HG03575 (cell line): ENCODE measurements around the gene MAP3K21.

Source experiments
- ATAC-seq: cut with Tn5 transposase; IDR thresholded peaks from one replicate; pipeline ENCODE4 v1.9.1; 2021; ENCODE audit not compliant: unreplicated experiment, insufficient number of reproducible peaks, low FRiP score; ENCODE audit errors: extremely low read depth

The MAP3K21 gene

GRCh38 chr1:233355841-233356704, 28.5 kb downstream of the MAP3K21 start:
- no peak for ATAC-seq

DNA sequence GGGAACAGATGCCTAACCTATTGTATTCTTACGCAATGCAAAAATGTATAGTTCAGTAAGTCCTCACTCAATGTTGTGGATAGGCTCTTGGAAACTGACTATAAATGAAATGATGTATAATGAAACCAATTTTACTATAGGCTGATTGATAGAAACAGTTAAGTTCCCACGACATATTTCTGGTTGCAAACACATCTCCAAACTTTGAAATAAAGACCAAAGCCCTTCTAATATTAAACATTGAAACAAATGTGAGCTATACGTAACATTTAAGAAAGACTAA, 29.1 kb downstream of the MAP3K21 start:
- no peak for ATAC-seq

DNA sequence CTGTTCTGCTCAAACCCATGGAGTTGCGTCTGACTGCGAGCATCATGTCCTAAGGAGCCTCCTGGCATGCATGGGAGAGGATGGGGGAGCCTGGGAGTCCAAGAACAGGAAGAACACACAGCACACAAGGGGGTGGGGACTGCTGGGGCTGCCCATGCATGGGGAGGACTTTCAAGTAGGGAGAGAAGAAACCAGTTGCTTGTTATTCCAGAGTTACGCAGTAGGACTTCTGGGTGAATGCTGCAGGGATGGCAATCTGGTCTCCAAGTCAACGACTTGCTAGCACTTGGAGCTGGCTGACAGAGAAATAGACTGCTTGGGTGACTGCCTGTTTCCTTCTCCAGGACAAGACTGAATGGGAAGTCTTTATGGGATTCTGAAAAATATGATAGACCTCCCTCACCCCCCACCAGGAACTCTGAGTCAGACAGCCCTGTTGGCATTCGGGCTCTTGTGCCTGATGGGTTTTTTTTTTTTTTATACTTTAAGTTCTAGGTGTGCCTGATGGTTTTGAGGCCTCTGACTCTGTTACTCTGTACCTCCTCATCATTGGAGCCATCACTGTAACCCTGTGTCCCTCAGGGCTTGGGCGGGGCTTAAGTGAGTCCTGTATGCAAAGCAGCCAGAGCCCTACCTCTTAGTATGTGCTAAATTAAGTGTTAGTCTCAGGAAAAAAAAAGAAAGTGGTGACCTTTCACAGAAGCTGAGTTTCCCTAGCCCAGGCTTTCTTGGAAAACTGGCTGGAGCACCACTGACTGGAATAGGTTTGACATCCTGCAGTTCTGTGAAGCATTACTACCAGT, 30.3 kb downstream of the MAP3K21 start:
- ATAC-seq: no peak

- no peak for ATAC-seq
Measured at GRCh38 chr1:233359431-233359830, 31.9 kb downstream of the MAP3K21 start.

GRCh38 chr1:233359905-233360304, 32.4 kb downstream of the MAP3K21 start:
- ATAC-seq: no peak

DNA sequence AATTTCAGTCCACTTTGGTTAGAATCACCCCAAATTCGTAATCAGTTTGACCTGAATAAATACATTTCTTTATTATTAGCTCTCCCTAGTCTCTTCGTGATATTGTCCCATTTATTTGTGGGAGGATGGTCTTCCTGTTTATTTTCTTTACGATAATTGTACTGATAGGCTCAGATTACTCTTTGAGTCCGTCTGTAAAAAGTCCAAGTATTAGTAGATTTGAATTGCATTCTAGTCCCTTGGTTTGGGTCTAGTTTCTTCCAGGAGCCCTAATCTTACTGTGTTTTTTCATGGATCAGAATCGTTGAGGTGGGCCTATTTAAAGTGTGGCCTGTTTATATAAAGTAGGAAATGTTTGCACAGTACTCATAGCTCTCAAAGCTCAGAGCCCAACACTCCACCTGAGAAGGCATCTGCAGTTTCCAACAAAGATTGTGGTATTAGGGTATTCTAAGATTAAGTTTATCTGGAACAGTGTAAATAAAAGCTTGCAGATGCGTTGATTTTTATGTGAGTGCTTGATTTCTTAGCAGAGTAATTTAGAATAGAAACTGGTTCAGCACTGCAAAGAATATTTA, 33.1 kb downstream of the MAP3K21 start:
- no peak for ATAC-seq

DNA sequence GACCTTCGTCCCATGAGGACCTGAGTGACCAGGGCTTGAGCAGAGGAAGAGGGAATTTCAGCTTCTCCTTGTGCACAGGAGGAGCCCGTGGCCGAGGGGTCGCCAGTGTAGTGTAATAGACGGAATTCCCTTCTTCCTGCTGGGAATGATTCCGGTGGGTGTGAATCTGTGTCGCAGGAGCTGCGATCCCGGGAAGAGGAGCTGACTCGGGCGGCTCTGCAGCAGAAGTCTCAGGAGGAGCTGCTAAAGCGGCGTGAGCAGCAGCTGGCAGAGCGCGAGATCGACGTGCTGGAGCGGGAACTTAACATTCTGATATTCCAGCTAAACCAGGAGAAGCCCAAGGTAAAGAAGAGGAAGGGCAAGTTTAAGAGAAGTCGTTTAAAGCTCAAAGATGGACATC, 34.4 kb downstream of the MAP3K21 start:
- no peak for ATAC-seq

DNA sequence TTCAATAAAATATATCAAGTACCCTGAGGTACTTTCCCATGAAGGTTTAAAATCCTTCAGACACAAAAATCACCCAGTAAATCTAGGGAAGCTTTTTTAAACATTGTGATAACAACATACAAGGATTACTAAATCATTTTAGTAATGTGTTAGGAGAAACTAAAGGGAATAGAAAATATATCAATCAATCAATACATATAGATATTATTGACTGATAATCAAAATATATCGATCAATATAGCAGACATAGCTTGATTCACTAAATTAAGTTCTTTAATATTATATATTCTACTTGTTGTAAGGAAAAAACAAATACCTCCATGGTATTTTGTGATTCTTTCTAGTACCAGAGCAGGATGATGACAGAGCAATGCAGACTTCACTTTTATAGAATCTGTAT, 35.2 kb downstream of the MAP3K21 start:
- ATAC-seq: no peak

- no peak for ATAC-seq
Measured at GRCh38 chr1:233364026-233364425, 36.5 kb downstream of the MAP3K21 start.

DNA sequence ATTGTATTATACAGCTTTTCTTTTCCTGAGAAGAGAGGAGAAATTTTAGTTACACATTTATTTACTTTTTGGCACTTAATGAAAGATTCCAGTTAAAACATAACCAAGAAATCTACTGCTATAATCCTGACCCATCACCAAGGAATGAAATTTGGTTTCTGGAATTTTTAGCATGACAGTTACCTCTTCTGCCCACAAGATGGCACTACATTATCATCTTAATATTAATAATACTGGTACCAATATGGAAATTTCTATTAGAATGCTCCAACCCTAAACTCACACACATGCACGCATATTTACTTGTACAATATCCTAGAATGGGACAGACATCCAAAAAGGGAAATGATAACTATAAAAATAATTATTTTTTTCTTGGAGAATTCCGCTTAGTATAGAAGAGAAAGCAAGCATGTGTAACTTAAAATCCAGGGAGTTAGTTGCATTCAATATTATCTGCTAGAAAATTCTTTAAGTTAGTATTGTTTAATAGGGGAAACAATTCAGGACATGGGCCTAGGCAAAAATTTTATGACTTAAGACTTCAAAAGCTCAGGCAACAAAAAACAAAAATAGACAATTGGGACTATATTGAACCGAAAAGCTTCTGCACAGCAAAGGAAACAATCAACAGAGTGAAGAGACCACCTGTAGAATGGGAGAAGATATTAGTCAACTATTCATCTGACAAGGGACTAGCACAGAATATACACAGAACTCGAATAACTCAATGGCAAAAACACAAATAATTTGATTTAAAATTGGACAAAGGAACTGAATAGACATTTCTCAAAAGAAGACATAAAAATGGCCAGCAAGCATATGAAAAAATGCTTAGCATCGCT, 37.4 kb downstream of the MAP3K21 start:
- no peak for ATAC-seq

- ATAC-seq: no peak
Measured at GRCh38 chr1:233366575-233366974, 39.1 kb downstream of the MAP3K21 start.

- no peak for ATAC-seq
Measured at GRCh38 chr1:233367057-233367803, 39.7 kb downstream of the MAP3K21 start.

- ATAC-seq: no peak
Measured at GRCh38 chr1:233368106-233368788, 40.7 kb downstream of the MAP3K21 start.

DNA sequence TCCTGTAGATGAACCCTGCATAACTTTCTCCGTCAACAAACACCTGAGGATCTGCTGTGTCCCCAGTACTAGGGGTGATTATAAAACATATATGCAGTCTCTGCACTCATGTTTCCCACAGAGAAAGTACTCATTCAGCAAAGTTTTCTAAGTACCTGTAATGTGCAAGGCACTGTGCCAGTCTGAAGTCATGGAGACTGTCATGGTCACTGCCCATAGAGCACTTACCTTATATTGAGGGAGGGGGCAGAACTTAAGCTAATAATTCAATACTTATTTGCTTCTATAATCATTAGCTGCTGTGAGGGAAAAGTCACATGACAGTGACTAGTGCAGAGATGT, 41.2 kb downstream of the MAP3K21 start:
- ATAC-seq: no peak

DNA sequence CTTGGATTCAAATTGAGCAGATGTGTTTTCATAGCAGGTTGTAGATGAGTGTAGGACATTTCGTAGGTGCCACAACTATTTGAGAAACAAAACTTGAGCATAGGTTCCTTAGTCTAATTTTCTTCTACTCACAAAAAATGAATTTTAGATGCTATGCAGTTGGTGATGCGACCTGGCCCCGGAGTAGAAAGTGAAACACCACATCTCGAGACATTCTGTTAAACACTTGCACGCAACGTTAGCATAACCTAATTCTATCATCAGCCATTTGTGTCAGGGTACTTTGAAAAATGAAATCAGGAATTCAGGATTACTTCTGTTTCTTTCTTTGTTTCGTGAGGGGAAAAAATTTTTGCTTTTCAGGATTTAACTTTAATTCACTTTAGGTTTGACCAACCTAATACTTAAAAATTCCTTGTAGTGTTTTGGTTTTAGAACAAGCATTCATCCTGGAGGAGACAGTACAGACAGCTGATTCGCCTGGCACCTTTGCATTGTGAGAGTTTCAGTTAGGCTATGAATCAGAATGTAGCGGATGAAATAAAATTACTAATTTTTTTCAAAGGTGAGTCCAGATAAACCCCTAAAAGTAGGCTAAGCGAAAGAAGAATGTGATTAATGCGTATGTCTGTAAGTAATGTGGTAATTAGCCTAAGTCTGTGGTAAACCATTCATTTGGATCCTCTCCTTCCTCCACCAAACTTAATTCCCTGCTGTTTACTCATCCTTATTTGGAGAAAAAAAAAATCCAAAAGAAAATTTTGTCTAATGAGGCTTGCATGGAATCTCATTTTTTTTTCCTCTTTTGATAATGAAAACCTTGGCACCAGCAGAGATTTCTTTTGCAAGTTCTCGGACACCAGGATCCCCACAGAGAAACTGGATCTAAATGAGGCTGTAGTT, 44.9 kb downstream of the MAP3K21 start:
- no peak for ATAC-seq

GRCh38 chr1:233373226-233373625, 45.7 kb downstream of the MAP3K21 start:
- no peak for ATAC-seq

DNA sequence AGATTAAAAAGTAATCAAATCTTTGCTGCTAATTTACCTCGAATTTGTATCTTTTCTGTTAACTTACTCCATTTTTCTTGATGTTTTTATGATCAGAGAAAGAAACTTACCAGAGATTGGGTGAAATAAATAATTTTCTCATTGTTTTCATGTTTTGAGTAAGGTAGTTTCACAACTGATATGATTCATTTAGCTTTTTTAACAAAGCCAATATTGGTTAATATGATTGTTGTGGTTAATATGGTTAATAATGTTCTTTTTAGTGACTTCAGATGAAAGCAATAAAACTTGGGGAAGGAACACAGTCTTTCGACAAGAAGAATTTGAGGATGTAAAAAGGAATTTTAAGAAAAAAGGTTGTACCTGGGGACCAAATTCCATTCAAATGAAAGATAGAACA, 48.1 kb downstream of the MAP3K21 start:
- ATAC-seq: no peak
